ENCODE measurements around the gene TRIM9.
"Not testable (repeated sequence)": the region's sequence is repeated elsewhere in the genome, so short reads cannot be mapped to it uniquely, and the experiment has no call there.

TRIM9 gene

GRCh38 chr14:50998612-50999011, 96.3 kb downstream of the TRIM9 start:
- Histone ChIP-seq H3K9me3 (ENCODE audit: insufficient read depth, low read depth, low read length) (no peaks in the 10 kb centered on the region), H4K20me1 (ENCODE audit: insufficient read depth, low read length, poor library complexity, severe bottlenecking) (no peaks in the 10 kb centered on the region), H3K4me3 (ENCODE audit: low read length, poor library complexity, severe bottlenecking) (no peak overlapping the region), H3K36me3 (ENCODE audit: insufficient read depth, low read length) (no peaks in the 10 kb centered on the region), H2AFZ (ENCODE audit: low read length) (no peak overlapping the region), H3K9ac (ENCODE audit: low read depth, low read length, poor library complexity, severe bottlenecking) (no peak overlapping the region), H3K4me1 (ENCODE audit: insufficient read depth, low read length, poor library complexity, severe bottlenecking) (no peaks in the 10 kb centered on the region), H3K27me3 (ENCODE audit: insufficient read depth, low read length, poor library complexity, severe bottlenecking) (no peaks in the 10 kb centered on the region), H3K4me2 (ENCODE audit: low read depth, low read length, poor library complexity, severe bottlenecking) (no peak overlapping the region), H3K9me2 (replicated peaks; ENCODE audit: low read depth, low read length) (no peaks in the 10 kb centered on the region), H3F3A (ENCODE audit: low read depth) (no peaks in the 10 kb centered on the region), H3K79me2 (ENCODE audit: insufficient read depth, low read length) (no peaks in the 10 kb centered on the region)
- TF ChIP-seq EZH2phosphoT487 (IDR thresholded peaks at IDR 0.05; ENCODE audit: borderline replicate concordance): no peak
- TF ChIP-seq CTCF (conservative IDR thresholded peaks at IDR 0.05; ENCODE audit: low read length): no peak

GRCh38 chr14:50997712-50998111, 97.2 kb downstream of the TRIM9 start:
- Histone ChIP-seq H3K4me2 (ENCODE audit: low read depth, low read length, poor library complexity, severe bottlenecking) (no peak overlapping the region), H3K4me1 (ENCODE audit: insufficient read depth, low read length, poor library complexity, severe bottlenecking) (no peaks in the 10 kb centered on the region), H3K9me2 (replicated peaks; ENCODE audit: low read depth, low read length) (no peaks in the 10 kb centered on the region), H3F3A (ENCODE audit: low read depth) (no peaks in the 10 kb centered on the region), H2AFZ (ENCODE audit: low read length) (no peak overlapping the region), H4K20me1 (ENCODE audit: insufficient read depth, low read length, poor library complexity, severe bottlenecking) (no peaks in the 10 kb centered on the region), H3K9ac (ENCODE audit: low read depth, low read length, poor library complexity, severe bottlenecking) (no peak overlapping the region), H3K79me2 (ENCODE audit: insufficient read depth, low read length) (no peaks in the 10 kb centered on the region), H3K4me3 (ENCODE audit: low read length, poor library complexity, severe bottlenecking) (no peak overlapping the region), H3K9me3 (ENCODE audit: insufficient read depth, low read depth, low read length) (no peaks in the 10 kb centered on the region), H3K36me3 (ENCODE audit: insufficient read depth, low read length) (no peaks in the 10 kb centered on the region), H3K27me3 (ENCODE audit: insufficient read depth, low read length, poor library complexity, severe bottlenecking) (no peaks in the 10 kb centered on the region)
- TF ChIP-seq EZH2phosphoT487 (IDR thresholded peaks at IDR 0.05; ENCODE audit: borderline replicate concordance) (no peak), CTCF (conservative IDR thresholded peaks at IDR 0.05; ENCODE audit: low read length) (no peak)

- not testable (repeated sequence) for H3K4me1 ChIP-seq (ENCODE audit: insufficient read depth, low read length, poor library complexity, severe bottlenecking); H3K4me3 ChIP-seq (ENCODE audit: low read length, poor library complexity, severe bottlenecking); H2AFZ ChIP-seq (ENCODE audit: low read length); H3K9ac ChIP-seq (ENCODE audit: low read depth, low read length, poor library complexity, severe bottlenecking); H3K79me2 ChIP-seq (ENCODE audit: insufficient read depth, low read length); H3K9me2 ChIP-seq (replicated peaks; ENCODE audit: low read depth, low read length); H3K4me2 ChIP-seq (ENCODE audit: low read depth, low read length, poor library complexity, severe bottlenecking); H3K9me3 ChIP-seq (ENCODE audit: insufficient read depth, low read depth, low read length); H3F3A ChIP-seq (ENCODE audit: low read depth); H3K27me3 ChIP-seq (ENCODE audit: insufficient read depth, low read length, poor library complexity, severe bottlenecking); H4K20me1 ChIP-seq (ENCODE audit: insufficient read depth, low read length, poor library complexity, severe bottlenecking); H3K36me3 ChIP-seq (ENCODE audit: insufficient read depth, low read length)
These were observed 100.7 kb downstream of the TRIM9 start for GRCh38 chr14:50994158-50994557.

DNA sequence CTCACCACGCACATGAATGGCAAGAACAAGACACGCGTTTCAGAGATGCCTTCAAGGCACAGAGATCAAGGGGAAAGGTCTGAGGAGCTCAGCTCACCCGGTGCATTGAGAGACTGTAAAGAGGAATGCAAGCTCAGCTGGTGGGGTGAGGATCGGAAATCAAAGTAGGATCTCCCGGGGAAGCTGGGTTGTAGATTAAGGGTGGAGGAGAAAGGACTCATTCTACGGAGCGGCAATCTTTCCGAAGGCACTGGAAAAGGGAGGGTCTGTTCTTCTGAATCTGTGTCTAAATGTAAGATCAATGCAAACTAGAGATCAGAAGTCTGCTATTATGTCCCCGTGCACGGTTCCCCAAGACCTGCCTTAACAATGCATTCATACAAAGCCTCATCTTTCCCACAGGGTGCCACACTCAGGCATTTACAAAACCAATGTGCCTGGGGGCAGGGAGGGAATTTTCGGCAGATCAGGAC, 109.0 kb downstream of the TRIM9 start:
- no peak overlapping the region for H2AFZ ChIP-seq (ENCODE audit: low read length)
- H3K9me3 ChIP-seq (ENCODE audit: insufficient read depth, low read depth, low read length): no peaks in the 10 kb centered on the region
- H3K4me3 ChIP-seq (ENCODE audit: low read length, poor library complexity, severe bottlenecking): no peak overlapping the region
- no peaks in the 10 kb centered on the region for H4K20me1 ChIP-seq (ENCODE audit: insufficient read depth, low read length, poor library complexity, severe bottlenecking)
- no peaks in the 10 kb centered on the region for H3K27me3 ChIP-seq (ENCODE audit: insufficient read depth, low read length, poor library complexity, severe bottlenecking)
- no peaks in the 10 kb centered on the region for H3F3A ChIP-seq (ENCODE audit: low read depth)
- no peak overlapping the region for H3K4me2 ChIP-seq (ENCODE audit: low read depth, low read length, poor library complexity, severe bottlenecking)
- no peaks in the 10 kb centered on the region for H3K9me2 ChIP-seq (replicated peaks; ENCODE audit: low read depth, low read length)
- no peaks in the 10 kb centered on the region for H3K36me3 ChIP-seq (ENCODE audit: insufficient read depth, low read length)
- no peak overlapping the region for H3K9ac ChIP-seq (ENCODE audit: low read depth, low read length, poor library complexity, severe bottlenecking)
- no peaks in the 10 kb centered on the region for H3K79me2 ChIP-seq (ENCODE audit: insufficient read depth, low read length)
- no peak for TF ChIP-seq EZH2phosphoT487 (IDR thresholded peaks at IDR 0.05; ENCODE audit: borderline replicate concordance)
- no peak for TF ChIP-seq CTCF (conservative IDR thresholded peaks at IDR 0.05; ENCODE audit: low read length)
- no peaks in the 10 kb centered on the region for H3K4me1 ChIP-seq (ENCODE audit: insufficient read depth, low read length, poor library complexity, severe bottlenecking)
